Omental fat pad (tissue), 4 donors: ENCODE results near the gene IGSF21. TPM values are rescaled to one million over a fixed set of nuclear protein-coding genes. Genes with fewer than 3 reads are reported as not detected.

Experiments
- ATAC-seq: fragments of 150-250 bp; one replicate; pipeline ENCODE4 v1.9.1; 2016; ENCODE audit warnings: mild to moderate bottlenecking, moderate library complexity; ENCODE audit not compliant: low FRiP score
- DNase-seq: peaks from one replicate; pipeline ENCODE4 v3.0.0-alpha.2; 2019; ENCODE audit warnings: low spot score
- total RNA-seq, 4 donors: library from RNA; depleted of rRNA; stranded (reverse); fragments of >200 nt; gene quantifications; one replicate each; pipeline ENCODE4 v1.1.0, GENCODE V29; 2016
- TF ChIP-seq, protein P1 (sequence below), 3 donors: fragments of 450-650 bp; IDR thresholded peaks; one replicate each; pipeline ENCODE4 v1.5.1; 2016 to 2017; ENCODE audit warnings: antibody characterized with exemption in 3 of 3, mild to moderate bottlenecking in 3 of 3, moderate library complexity in 2 of 3

IGSF21 gene
- total RNA-seq, 4 donors from 2014 or later: 0.56 to 7.8 (median 7.4) TPM; not detected in 1

GRCh38 chr1:18339161-18339560, 231.6 kb downstream of the IGSF21 start:
- DNase-seq: no peak
- no peak for ATAC-seq
- TF ChIP-seq, protein P1, sequence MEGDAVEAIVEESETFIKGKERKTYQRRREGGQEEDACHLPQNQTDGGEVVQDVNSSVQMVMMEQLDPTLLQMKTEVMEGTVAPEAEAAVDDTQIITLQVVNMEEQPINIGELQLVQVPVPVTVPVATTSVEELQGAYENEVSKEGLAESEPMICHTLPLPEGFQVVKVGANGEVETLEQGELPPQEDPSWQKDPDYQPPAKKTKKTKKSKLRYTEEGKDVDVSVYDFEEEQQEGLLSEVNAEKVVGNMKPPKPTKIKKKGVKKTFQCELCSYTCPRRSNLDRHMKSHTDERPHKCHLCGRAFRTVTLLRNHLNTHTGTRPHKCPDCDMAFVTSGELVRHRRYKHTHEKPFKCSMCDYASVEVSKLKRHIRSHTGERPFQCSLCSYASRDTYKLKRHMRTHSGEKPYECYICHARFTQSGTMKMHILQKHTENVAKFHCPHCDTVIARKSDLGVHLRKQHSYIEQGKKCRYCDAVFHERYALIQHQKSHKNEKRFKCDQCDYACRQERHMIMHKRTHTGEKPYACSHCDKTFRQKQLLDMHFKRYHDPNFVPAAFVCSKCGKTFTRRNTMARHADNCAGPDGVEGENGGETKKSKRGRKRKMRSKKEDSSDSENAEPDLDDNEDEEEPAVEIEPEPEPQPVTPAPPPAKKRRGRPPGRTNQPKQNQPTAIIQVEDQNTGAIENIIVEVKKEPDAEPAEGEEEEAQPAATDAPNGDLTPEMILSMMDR (IDR thresholded peaks at IDR 0.05): no peak

DNA sequence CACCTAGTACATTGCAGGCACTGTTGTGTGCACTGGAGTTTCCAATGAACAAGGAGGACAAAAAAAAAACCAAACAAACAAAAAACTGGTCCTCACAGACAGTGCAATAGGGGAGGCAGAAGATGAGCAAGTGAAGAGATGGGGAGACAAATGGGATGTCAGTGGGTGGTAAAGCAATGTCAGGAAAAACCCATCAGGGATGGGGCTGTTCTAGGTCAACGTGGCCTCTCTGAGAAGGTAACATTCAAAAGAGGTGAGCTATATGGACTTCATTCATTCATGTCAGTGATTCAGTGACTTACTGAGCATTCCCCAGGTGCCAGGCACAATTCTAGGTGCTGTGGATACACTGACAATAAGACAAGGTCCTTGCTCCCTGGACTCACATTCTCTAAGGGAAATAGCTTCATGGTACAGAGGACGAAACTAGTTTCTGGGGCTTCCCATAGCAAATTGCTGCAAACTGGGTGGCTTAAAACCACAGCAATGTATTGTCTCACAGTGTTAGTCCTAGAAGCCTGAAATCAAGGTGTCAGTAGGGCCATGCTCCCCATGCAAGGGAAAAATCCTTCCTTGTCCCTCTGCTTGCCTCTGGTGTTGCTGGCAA, 232.7 kb downstream of the IGSF21 start:
- ATAC-seq: no peak
- TF ChIP-seq, protein P1 (IDR thresholded peaks at IDR 0.05): no peak

DNA sequence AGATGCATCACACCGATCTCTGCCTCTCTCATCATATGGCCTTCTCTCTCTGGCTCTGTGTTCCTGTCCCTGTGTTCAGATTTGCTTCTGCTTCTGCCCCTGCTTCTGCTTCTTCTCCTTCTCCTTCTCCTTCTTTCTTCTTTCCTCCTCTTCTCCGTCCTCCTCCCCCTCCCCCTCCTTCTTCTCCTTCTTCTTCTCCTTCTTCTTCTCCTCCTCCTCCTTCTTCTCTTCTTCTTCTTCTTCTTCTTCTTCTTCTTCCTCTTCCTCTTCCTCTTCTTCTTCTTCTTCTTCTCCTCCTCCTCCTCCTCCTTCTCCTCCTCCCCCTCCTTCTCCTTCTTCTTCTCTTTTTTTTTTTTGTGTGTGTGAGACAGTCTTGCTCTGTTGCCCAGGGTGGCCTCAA, 233.2 kb downstream of the IGSF21 start:
- ATAC-seq (no peak), DNase-seq (no peak)
- TF ChIP-seq, protein P1 (IDR thresholded peaks at IDR 0.05): no peak

More for the DNA sequence above, 232.7 kb downstream of the IGSF21 start:
- no peak for DNase-seq

GRCh38 chr1:18341291-18342069, 233.9 kb downstream of the IGSF21 start:
- TF ChIP-seq, protein P1 (IDR thresholded peaks at IDR 0.05): no peak
- DNase-seq (no peak), ATAC-seq (no peak)

- ATAC-seq (no peak), DNase-seq (no peak)
- TF ChIP-seq, protein P1 (IDR thresholded peaks at IDR 0.05): no peak
These were observed 235.1 kb downstream of the IGSF21 start for GRCh38 chr1:18342744-18343143.

- no peak for ATAC-seq
- no peak for DNase-seq
- TF ChIP-seq, protein P1 (IDR thresholded peaks at IDR 0.05): no peak
These were observed 236.0 kb downstream of the IGSF21 start for GRCh38 chr1:18343581-18343980.

DNA sequence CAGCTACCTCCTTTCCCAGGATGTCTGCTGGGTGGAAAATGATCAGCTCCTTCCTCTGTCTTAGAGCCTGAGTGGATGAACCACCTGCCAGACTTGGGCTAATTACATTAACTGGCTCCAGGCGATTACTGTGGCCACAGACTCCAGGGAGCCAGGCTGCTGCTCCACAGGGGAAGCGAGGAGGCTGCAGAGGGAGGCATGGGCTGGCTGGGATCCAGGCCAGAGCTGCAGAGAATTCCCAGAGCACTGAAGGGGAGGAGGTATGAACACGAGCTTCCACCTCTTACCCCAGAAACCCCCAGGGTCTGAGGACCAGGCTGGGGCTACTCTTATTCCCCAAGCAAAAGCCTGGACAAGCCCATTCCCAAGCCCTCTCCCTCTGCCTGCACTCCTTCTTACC, 237.2 kb downstream of the IGSF21 start:
- DNase-seq (no peak), ATAC-seq (no peak)
- TF ChIP-seq, protein P1 (IDR thresholded peaks at IDR 0.05): no peak
